CD14-positive monocyte (primary cell): ENCODE results near the gene FBN1. TPM values are rescaled to one million over a fixed set of nuclear protein-coding genes. Genes with fewer than 3 reads are reported as not detected.

Experiments used
- DNase-seq, 3 donors: peaks; one replicate each; pipeline ENCODE4 v3.0.0-alpha.2; 2011 to 2022
- H2AFZ ChIP-seq: 2 replicates; pipeline ENCODE4 v1.6.0; 2012; ENCODE audit warnings: mild to moderate bottlenecking, low read depth, low read length, inconsistent platforms; ENCODE audit not compliant: insufficient read depth, poor library complexity, severe bottlenecking
- H3K27ac ChIP-seq, 2 donors: 1 replicate in 1 of 2; 2 replicates in 1 of 2; pipeline ENCODE4 v1.5.1; 2012 to 2013; ENCODE audit warnings: low read length in 2 of 2, control low read depth in 1 of 2, inconsistent platforms in 1 of 2, low read depth in 1 of 2, mild to moderate bottlenecking in 1 of 2
- H3K27me3 ChIP-seq, 2 donors: one replicate each; pipeline versions ENCODE4 v1.6.0 to v1.6.1; 2011 to 2013; ENCODE audit warnings: low read length in 2 of 2; ENCODE audit not compliant: control insufficient read depth in 2 of 2, insufficient read depth in 2 of 2
- H3K36me3 ChIP-seq, 2 donors: replicated peaks in 1 of 2; 1 replicate in 1 of 2; 2 replicates in 1 of 2; pipeline versions ENCODE4 v1.5.1 to v1.6.1; 2012 to 2013; ENCODE audit warnings: low read length in 2 of 2, control low read depth in 1 of 2, inconsistent platforms in 1 of 2, mild to moderate bottlenecking in 1 of 2; ENCODE audit not compliant: insufficient read depth in 2 of 2, control insufficient read depth in 1 of 2
- H3K4me1 ChIP-seq, 2 donors: 1 replicate in 1 of 2; 2 replicates in 1 of 2; pipeline versions ENCODE4 v1.5.1 to v1.6.1; 2012 to 2013; ENCODE audit warnings: low read length in 2 of 2, control low read depth in 1 of 2, inconsistent platforms in 1 of 2, mild to moderate bottlenecking in 1 of 2, moderate library complexity in 1 of 2; ENCODE audit not compliant: insufficient read depth in 2 of 2, control insufficient read depth in 1 of 2
- H3K4me2 ChIP-seq: replicated peaks from 2 replicates; pipeline ENCODE3; 2012; ENCODE audit warnings: low read length, moderate library complexity, mild to moderate bottlenecking; ENCODE audit not compliant: poor library complexity, severe bottlenecking; ENCODE audit errors: extremely low read depth
- H3K4me3 ChIP-seq, 3 experiments: fragments of 200-600 bp in 1 of 3; sonication (generic) in 1 of 3; replicated peaks in 1 of 3; 1 replicate in 2 of 3; 2 replicates in 1 of 3; pipeline ENCODE4 v1.5.1; 2011 to 2013; ENCODE audit warnings: low read length in 3 of 3, mild to moderate bottlenecking in 3 of 3, control low read depth in 2 of 3, low read depth in 2 of 3, inconsistent platforms in 1 of 3, moderate library complexity in 1 of 3
- H3K79me2 ChIP-seq: 2 replicates; pipeline ENCODE4 v1.6.0; 2012; ENCODE audit warnings: mild to moderate bottlenecking, control low read depth, inconsistent platforms, low read length, moderate library complexity; ENCODE audit not compliant: insufficient read depth
- H3K9ac ChIP-seq: 2 replicates; pipeline ENCODE4 v1.6.0; 2017; ENCODE audit warnings: low read length, mild to moderate bottlenecking; ENCODE audit not compliant: insufficient read depth, poor library complexity, severe bottlenecking
- H3K9me3 ChIP-seq, 2 donors: replicated peaks in 1 of 2; 1 replicate in 1 of 2; 2 replicates in 1 of 2; pipeline versions ENCODE4 v1.5.1 to v1.6.1; 2012 to 2013; ENCODE audit warnings: low read length in 2 of 2, control low read depth in 1 of 2; ENCODE audit not compliant: control insufficient read depth in 1 of 2, insufficient read depth in 1 of 2
- H4K20me1 ChIP-seq: 2 replicates; pipeline ENCODE4 v1.6.0; 2012; ENCODE audit warnings: mild to moderate bottlenecking, low read length, control low read depth, moderate library complexity; ENCODE audit not compliant: insufficient read depth
- H3K27ac Mint-ChIP-seq, 7 donors: one replicate each; pipeline ENCODE4 v1.8.0; 2020; ENCODE audit warnings: mild to moderate bottlenecking in 7 of 7, mixed read lengths in 7 of 7, moderate library complexity in 6 of 7, inconsistent platforms in 2 of 7
- H3K27me3 Mint-ChIP-seq, 3 donors: one replicate each; pipeline ENCODE4 v1.8.0; 2021 to 2022; ENCODE audit warnings: low read depth in 3 of 3, mild to moderate bottlenecking in 3 of 3, mixed read lengths in 3 of 3, moderate library complexity in 3 of 3, inconsistent platforms in 1 of 3
- H3K36me3 Mint-ChIP-seq, 2 donors: one replicate each; pipeline ENCODE4 v1.8.0; 2020; ENCODE audit warnings: mixed read lengths in 2 of 2, inconsistent platforms in 1 of 2, mild to moderate bottlenecking in 1 of 2
- H3K4me1 Mint-ChIP-seq: one replicate; pipeline ENCODE4 v1.8.0; 2020; ENCODE audit warnings: mild to moderate bottlenecking, mixed read lengths
- H3K4me3 Mint-ChIP-seq, 2 donors: one replicate each; pipeline ENCODE4 v1.8.0; 2020; ENCODE audit warnings: mild to moderate bottlenecking in 2 of 2, mixed read lengths in 2 of 2, moderate library complexity in 1 of 2
- H3K9me3 Mint-ChIP-seq, 7 donors: one replicate each; pipeline ENCODE4 v1.8.0; 2020 to 2022; ENCODE audit warnings: mixed read lengths in 7 of 7, mild to moderate bottlenecking in 6 of 7, moderate library complexity in 6 of 7, inconsistent platforms in 2 of 7
- WGBS: methylation state at CpG from one replicate; pipeline ENCODE4 v1.1.5; 2013; ENCODE audit warnings: missing lambda C conversion rate; ENCODE audit not compliant: insufficient coverage; 5-methylcytosine and 5-hydroxymethylcytosine counted together
- intact Hi-C, 2 donors: fragments of 100-400 bp; cut with micrococcal nuclease; formaldehyde crosslinking; loops; one replicate each; pipeline versions ENCODE4 v1.15.0 to v1.15.1; 2023
- polyA plus RNA-seq, 3 donors: library from polyadenylated mRNA; depleted of rRNA in 1 of 3; unstranded in 2 of 3; stranded (reverse) in 1 of 3; fragments of 300-500 nt in 2 of 3; fragments of >200 nt in 1 of 3; fragmentation: Illumina TruSeq in 2 of 3; gene quantifications; 1 replicate in 2 of 3; 2 replicates in 1 of 3; pipeline ENCODE4 v1.2.3, GENCODE V29; 2012 to 2021
- TF ChIP-seq, protein P1 (sequence below): fragments of 200-600 bp; IDR thresholded peaks from one replicate; pipeline ENCODE4 v1.8.0; 2022; ENCODE audit warnings: antibody characterized with exemption, mild to moderate bottlenecking

Gene FBN1
- polyA plus RNA-seq, 3 donors: 0.29 TPM; not detected in 2

DNA sequence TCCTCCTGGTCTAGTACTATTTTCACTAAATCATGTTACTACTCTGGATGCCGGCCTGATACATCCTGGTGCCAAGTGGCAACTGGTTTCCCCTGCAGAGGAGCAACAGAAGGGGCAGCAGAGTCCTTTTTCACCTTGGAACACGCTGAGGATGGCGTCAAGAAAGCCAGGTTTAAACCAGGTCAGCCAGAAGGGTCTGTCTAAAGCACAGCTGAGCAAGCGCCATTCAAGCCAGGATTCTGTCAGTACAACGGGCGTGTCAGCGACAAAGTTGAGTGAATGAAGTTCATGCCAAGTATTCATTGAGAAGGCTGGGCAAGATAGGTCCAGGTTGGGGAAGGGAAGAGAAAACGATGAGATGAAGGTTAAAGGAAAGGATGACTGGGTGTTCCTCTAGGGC is 88.2 kb downstream of the FBN1 start:
- no peak overlapping the region for H3K9ac ChIP-seq
- intact Hi-C loops: no loop called here
- H3K9me3 ChIP-seq: no peaks in the 10 kb centered on the region
- H3K27ac Mint-ChIP-seq: no peak overlapping the region
- no peaks in the 10 kb centered on the region for H3K27me3 ChIP-seq
- H3K27ac ChIP-seq: no peak overlapping the region
- H4K20me1 ChIP-seq: no peaks in the 10 kb centered on the region
- 91% methylated on average over 8 of the region's 8 CpGs for WGBS
- peaks cover 0 to 5% (median 3%) of the 10 kb centered on the region in 3 donors for H3K27me3 Mint-ChIP-seq
- no peaks in the 10 kb centered on the region for H3K4me1 Mint-ChIP-seq
- H3K4me3 Mint-ChIP-seq: no peak overlapping the region
- no peak overlapping the region for H2AFZ ChIP-seq
- H3K9me3 Mint-ChIP-seq: no peaks in the 10 kb centered on the region
- no peaks in the 10 kb centered on the region for H3K79me2 ChIP-seq
- no peak for DNase-seq
- no peak overlapping the region for H3K4me3 ChIP-seq
- H3K4me1 ChIP-seq: no peaks in the 10 kb centered on the region
- no peak overlapping the region for H3K4me2 ChIP-seq
- H3K36me3 Mint-ChIP-seq: peaks cover 0 to 3% of the 10 kb centered on the region in 2 donors
- H3K36me3 ChIP-seq: no peaks in the 10 kb centered on the region
- TF ChIP-seq, protein P1, sequence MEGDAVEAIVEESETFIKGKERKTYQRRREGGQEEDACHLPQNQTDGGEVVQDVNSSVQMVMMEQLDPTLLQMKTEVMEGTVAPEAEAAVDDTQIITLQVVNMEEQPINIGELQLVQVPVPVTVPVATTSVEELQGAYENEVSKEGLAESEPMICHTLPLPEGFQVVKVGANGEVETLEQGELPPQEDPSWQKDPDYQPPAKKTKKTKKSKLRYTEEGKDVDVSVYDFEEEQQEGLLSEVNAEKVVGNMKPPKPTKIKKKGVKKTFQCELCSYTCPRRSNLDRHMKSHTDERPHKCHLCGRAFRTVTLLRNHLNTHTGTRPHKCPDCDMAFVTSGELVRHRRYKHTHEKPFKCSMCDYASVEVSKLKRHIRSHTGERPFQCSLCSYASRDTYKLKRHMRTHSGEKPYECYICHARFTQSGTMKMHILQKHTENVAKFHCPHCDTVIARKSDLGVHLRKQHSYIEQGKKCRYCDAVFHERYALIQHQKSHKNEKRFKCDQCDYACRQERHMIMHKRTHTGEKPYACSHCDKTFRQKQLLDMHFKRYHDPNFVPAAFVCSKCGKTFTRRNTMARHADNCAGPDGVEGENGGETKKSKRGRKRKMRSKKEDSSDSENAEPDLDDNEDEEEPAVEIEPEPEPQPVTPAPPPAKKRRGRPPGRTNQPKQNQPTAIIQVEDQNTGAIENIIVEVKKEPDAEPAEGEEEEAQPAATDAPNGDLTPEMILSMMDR: no peak

DNA sequence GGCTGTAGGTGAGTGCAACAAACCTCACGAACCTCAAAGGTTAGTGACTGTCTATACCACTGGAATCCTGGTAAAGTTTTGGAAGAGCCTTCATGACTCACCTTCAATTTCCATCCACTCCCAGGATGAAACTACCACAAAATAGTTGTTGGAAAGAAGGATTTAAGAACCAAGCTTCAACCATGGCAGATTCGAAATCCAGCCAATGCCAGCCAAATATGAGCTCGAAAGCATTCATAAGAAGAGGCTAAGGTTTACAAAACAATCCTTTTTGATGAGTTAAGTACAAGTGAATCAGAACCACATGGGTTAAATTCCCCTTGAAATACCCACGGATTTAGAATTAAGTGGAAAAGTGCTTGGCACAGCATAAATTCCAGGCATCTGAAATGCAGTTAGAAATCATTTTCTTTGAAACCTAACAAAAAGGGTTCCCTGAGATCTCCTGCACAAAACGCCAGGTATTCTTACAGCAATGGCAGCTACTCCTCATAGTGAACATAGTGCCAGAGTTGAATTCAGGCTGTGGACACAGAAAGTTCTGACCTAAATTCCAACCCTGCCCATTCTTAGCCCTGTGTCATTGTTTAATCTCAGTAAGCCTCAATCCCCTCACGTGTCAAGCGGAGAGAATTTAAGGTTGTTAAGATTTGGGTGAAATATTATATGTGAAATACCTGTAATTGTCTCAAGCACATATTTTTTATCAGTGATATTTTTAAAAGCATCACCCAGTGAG is 89.2 kb downstream of the FBN1 start:
- H3K27me3 Mint-ChIP-seq: peaks cover 0 to 5% (median 3%) of the 10 kb centered on the region in 3 donors
- WGBS: 98% methylated on average over 4 of the region's 7 CpGs
- no peaks in the 10 kb centered on the region for H3K9me3 Mint-ChIP-seq
- Histone ChIP-seq H3K27ac (no peak overlapping the region), H3K36me3 (no peaks in the 10 kb centered on the region), H3K79me2 (no peaks in the 10 kb centered on the region), H3K27me3 (no peaks in the 10 kb centered on the region), H4K20me1 (no peaks in the 10 kb centered on the region), H3K4me3 (no peak overlapping the region), H3K9ac (no peak overlapping the region), H3K9me3 (no peaks in the 10 kb centered on the region), H2AFZ (no peak overlapping the region), H3K4me1 (no peaks in the 10 kb centered on the region), H3K4me2 (no peak overlapping the region)
- TF ChIP-seq, protein P1: no peak
- H3K4me3 Mint-ChIP-seq: no peak overlapping the region
- H3K27ac Mint-ChIP-seq: no peak overlapping the region
- intact Hi-C loops: no loop called here
- H3K4me1 Mint-ChIP-seq: no peaks in the 10 kb centered on the region
- peaks cover 0 to 3% of the 10 kb centered on the region in 2 donors for H3K36me3 Mint-ChIP-seq
- DNase-seq: no peak
